DOHH2 (cell line): Measurements from ENCODE around the gene DEAF1.

Experiments
- H3F3A ChIP-seq: fragments of 200-600 bp; sonication (generic), shearing (Covaris generic); 2 replicates; pipeline ENCODE4 v1.6.0; 2016; ENCODE audit warnings: antibody characterized with exemption, mild to moderate bottlenecking; ENCODE audit not compliant: control insufficient read depth, insufficient read depth
- H3K27ac ChIP-seq: fragments of 200-600 bp; sonication (generic); 2 replicates; pipeline ENCODE4 v1.5.1; 2014; ENCODE audit warnings: low read depth, mild to moderate bottlenecking, low read length, moderate library complexity
- H3K27me3 ChIP-seq: fragments of 200-600 bp; sonication (generic); 2 replicates; pipeline ENCODE4 v1.6.1; 2014; ENCODE audit warnings: mild to moderate bottlenecking, low read length, mixed read lengths; ENCODE audit not compliant: control insufficient read depth
- H3K36me3 ChIP-seq: fragments of 200-600 bp; sonication (generic); 2 replicates; pipeline ENCODE4 v1.6.1; 2014; ENCODE audit warnings: mild to moderate bottlenecking, low read length, moderate library complexity, mixed read lengths; ENCODE audit not compliant: control insufficient read depth
- H3K4me1 ChIP-seq: fragments of 200-600 bp; sonication (generic); 2 replicates; pipeline ENCODE4 v1.6.1; 2014; ENCODE audit warnings: mild to moderate bottlenecking, low read length, mixed read lengths; ENCODE audit not compliant: control insufficient read depth
- H3K4me2 ChIP-seq: fragments of 200-600 bp; sonication (generic); 2 replicates; pipeline ENCODE4 v1.6.0; 2014; ENCODE audit warnings: mild to moderate bottlenecking, low read length, moderate library complexity
- H3K4me3 ChIP-seq: fragments of 200-600 bp; sonication (generic); 2 replicates; pipeline ENCODE4 v1.5.1; 2014; ENCODE audit warnings: mild to moderate bottlenecking, low read length, mixed read lengths
- H3K79me2 ChIP-seq: fragments of 200-600 bp; sonication (generic); 2 replicates; pipeline ENCODE4 v1.6.1; 2014; ENCODE audit warnings: mild to moderate bottlenecking, low read length, mixed read lengths; ENCODE audit not compliant: control insufficient read depth
- H3K9me2 ChIP-seq: fragments of 200-600 bp; sonication (generic); replicated peaks from 2 replicates; pipeline ENCODE4 v1.6.1; 2014; ENCODE audit warnings: mild to moderate bottlenecking, low read length, mixed read lengths; ENCODE audit not compliant: control insufficient read depth
- H3K9me3 ChIP-seq: fragments of 200-600 bp; sonication (generic); 2 replicates; pipeline ENCODE4 v1.6.1; 2014; ENCODE audit warnings: antibody characterized with exemption, low read length, mixed read lengths; ENCODE audit not compliant: control insufficient read depth, insufficient read depth
- H4K20me1 ChIP-seq: fragments of 200-600 bp; sonication (generic); 2 replicates; pipeline ENCODE4 v1.6.0; 2014; ENCODE audit warnings: low read depth, mild to moderate bottlenecking, antibody characterized with exemption, low read length, moderate library complexity; ENCODE audit not compliant: control insufficient read depth, insufficient read depth
- EZH2phosphoT487 ChIP-seq: fragments of 200-600 bp; sonication (generic); IDR thresholded peaks from 2 replicates; pipeline ENCODE4 v1.6.1; 2017; ENCODE audit warnings: borderline replicate concordance, mild to moderate bottlenecking, antibody characterized with exemption, low read length, moderate library complexity, mixed read lengths
- TF ChIP-seq, protein P1 (sequence below): fragments of 200-600 bp; sonication (generic); IDR thresholded peaks from one replicate; pipeline ENCODE4 v1.5.1; 2014; ENCODE audit warnings: antibody characterized with exemption, mild to moderate bottlenecking, low read depth, low read length; ENCODE audit not compliant: poor library complexity, severe bottlenecking

Gene DEAF1

GRCh38 chr11:728901-729491 lies 34.0 kb upstream of the DEAF1 start:
- no peak overlapping the region for H3K4me2 ChIP-seq
- no peaks in the 10 kb centered on the region for H4K20me1 ChIP-seq
- TF ChIP-seq, protein P1, sequence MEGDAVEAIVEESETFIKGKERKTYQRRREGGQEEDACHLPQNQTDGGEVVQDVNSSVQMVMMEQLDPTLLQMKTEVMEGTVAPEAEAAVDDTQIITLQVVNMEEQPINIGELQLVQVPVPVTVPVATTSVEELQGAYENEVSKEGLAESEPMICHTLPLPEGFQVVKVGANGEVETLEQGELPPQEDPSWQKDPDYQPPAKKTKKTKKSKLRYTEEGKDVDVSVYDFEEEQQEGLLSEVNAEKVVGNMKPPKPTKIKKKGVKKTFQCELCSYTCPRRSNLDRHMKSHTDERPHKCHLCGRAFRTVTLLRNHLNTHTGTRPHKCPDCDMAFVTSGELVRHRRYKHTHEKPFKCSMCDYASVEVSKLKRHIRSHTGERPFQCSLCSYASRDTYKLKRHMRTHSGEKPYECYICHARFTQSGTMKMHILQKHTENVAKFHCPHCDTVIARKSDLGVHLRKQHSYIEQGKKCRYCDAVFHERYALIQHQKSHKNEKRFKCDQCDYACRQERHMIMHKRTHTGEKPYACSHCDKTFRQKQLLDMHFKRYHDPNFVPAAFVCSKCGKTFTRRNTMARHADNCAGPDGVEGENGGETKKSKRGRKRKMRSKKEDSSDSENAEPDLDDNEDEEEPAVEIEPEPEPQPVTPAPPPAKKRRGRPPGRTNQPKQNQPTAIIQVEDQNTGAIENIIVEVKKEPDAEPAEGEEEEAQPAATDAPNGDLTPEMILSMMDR, result no peak
- TF ChIP-seq EZH2phosphoT487, result no peak
- no peaks in the 10 kb centered on the region for H3K79me2 ChIP-seq
- peaks cover 19% of the 10 kb centered on the region for H3K4me1 ChIP-seq
- H3K4me3 ChIP-seq, result no peak overlapping the region
- H3F3A ChIP-seq, result 0 out of 2 replicates have a peak, but pooled peaks cover 2% of the 10 kb centered on the region
- H3K27me3 ChIP-seq, result peaks cover 25% of the 10 kb centered on the region
- H3K36me3 ChIP-seq, result no peaks in the 10 kb centered on the region
- no peaks in the 10 kb centered on the region for H3K9me3 ChIP-seq
- no peaks in the 10 kb centered on the region for H3K9me2 ChIP-seq
- H3K27ac ChIP-seq, result no peak overlapping the region

DNA sequence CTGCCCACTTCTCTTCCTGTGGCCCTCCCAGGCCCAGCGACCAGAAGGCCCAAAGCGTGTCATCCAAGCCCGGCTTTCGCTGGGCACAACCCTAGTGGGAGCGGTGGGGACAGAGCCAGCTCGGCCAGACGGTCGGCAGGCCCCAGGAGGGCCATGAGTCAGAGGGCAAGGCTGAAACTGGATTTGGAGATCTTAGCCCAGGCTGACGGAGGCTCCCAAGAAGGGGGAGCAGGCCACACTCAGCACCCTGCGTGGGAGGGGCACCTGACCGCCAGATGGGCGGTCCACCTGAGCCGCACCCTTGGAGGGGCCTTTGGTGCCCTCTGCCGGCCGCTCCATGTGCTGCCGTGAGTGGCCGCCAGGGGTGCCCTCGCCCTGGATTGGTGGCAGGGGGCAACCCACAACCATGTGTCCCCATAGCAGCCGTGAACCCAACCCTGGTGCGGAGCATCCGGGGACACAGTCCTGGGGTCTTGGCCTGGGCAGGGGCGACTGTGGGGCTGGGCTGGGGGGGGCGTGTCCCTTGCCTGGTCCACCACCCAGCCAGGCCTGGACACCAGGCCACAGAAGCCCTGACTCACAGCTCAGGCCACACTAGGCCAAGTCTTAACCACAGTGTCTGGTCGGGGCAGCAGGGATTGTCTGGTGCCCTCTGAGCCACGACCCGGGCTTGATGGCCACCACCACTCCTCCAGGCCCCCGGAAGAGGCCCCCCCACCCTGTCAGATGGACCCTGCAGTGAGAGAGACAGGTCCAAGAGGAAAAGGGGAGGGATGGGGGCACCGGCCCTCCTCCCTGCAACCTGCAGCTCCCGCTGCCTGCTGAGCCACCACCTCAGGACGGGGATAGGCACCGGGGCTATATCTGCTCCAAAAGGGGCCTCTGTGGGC lies 33.1 kb upstream of the DEAF1 start:
- H3K9me3 ChIP-seq, result no peaks in the 10 kb centered on the region
- peaks cover under 1% of the 10 kb centered on the region; the same call in 1 of the 2 replicates for H4K20me1 ChIP-seq
- peaks cover 20% of the 10 kb centered on the region for H3K4me1 ChIP-seq
- peaks cover 6% of the 10 kb centered on the region; the same call in 1 of the 2 replicates for H3F3A ChIP-seq
- H3K79me2 ChIP-seq, result no peaks in the 10 kb centered on the region
- TF ChIP-seq, protein P1, result peak; percentile 98
- TF ChIP-seq EZH2phosphoT487, result no peak
- H3K4me2 ChIP-seq, result no peak overlapping the region
- no peaks in the 10 kb centered on the region for H3K36me3 ChIP-seq
- peaks cover 25% of the 10 kb centered on the region for H3K27me3 ChIP-seq
- H3K27ac ChIP-seq, result no peak overlapping the region
- no peaks in the 10 kb centered on the region for H3K9me2 ChIP-seq
- H3K4me3 ChIP-seq, result no peak overlapping the region

- Histone ChIP-seq H3F3A (peaks cover 6% of the 10 kb centered on the region; the same call in 1 of the 2 replicates), H3K9me3 (no peaks in the 10 kb centered on the region), H3K4me3 (no peak overlapping the region), H3K79me2 (no peaks in the 10 kb centered on the region), H3K27ac (no peak overlapping the region), H3K27me3 (peaks cover 27% of the 10 kb centered on the region), H3K36me3 (no peaks in the 10 kb centered on the region), H4K20me1 (peaks cover 2% of the 10 kb centered on the region; the same call in 1 of the 2 replicates), H3K9me2 (no peaks in the 10 kb centered on the region), H3K4me2 (no peak overlapping the region; the same call in 1 of the 2 replicates), H3K4me1 (peaks cover 25% of the 10 kb centered on the region)
- TF ChIP-seq, protein P1, result no peak
- no peak for TF ChIP-seq EZH2phosphoT487
Observed at GRCh38 chr11:727281-727701, 32.3 kb upstream of the DEAF1 start.
